Endothelial cell of umbilical vein (primary cell): ENCODE measurements around the gene RTCA. TPM values are rescaled to one million over a fixed set of nuclear protein-coding genes. Genes with fewer than 3 reads are reported as not detected.

Experiments used
- BruUV-seq: library from RNA; stranded (reverse); fragments of 400-500 nt; replicated peaks from 2 replicates; lab custom pipeline; 2021; lab: Mats Ljungman, UMichigan
- CTCF ChIA-PET: fragments of 300-600, 350-600 bp; sonication (Branson Sonifier 250); formaldehyde crosslinking; loops from one replicate; lab custom pipeline; 2021; ENCODE audit warnings: antibody characterized with exemption, inconsistent platforms; lab: Charles Lee
- POLR2A ChIA-PET: fragments of 300-600, 350-600 bp; sonication (Branson Sonifier 250); formaldehyde crosslinking; loops from one replicate; lab custom pipeline; 2021; ENCODE audit warnings: antibody characterized with exemption, inconsistent platforms; lab: Charles Lee
- DNase-seq: peaks from one replicate; pipeline ENCODE4 v3.0.0-alpha.2; 2011; ENCODE audit warnings: low read depth, low spot score
- FAIRE-seq: peaks from 2 replicates; lab custom pipeline; 2011; peaks lifted over from hg19 to GRCh38; lab: Jason Lieb, UNC
- H2AFZ ChIP-seq: 2 replicates; pipeline ENCODE4 v1.6.0; 2012; ENCODE audit warnings: low read depth, low read length, control low read depth, inconsistent platforms
- H3K27ac ChIP-seq: 2 replicates; pipeline ENCODE4 v1.5.1; 2011; ENCODE audit warnings: low read depth, mild to moderate bottlenecking, control low read depth, low read length, moderate library complexity; ENCODE audit not compliant: insufficient read depth
- H3K27me3 ChIP-seq, 2 experiments: 2 replicates each; pipeline versions ENCODE4 v1.6.0 to v1.6.1; 2011; ENCODE audit warnings: low read length in 2 of 2, mixed read lengths in 1 of 2; ENCODE audit not compliant: control insufficient read depth in 2 of 2, insufficient read depth in 2 of 2
- H3K36me3 ChIP-seq, 2 experiments: 2 replicates in 1 of 2; 3 replicates in 1 of 2; pipeline ENCODE4 v1.5.1; 2011; ENCODE audit warnings: low read length in 2 of 2, mild to moderate bottlenecking in 1 of 2, moderate library complexity in 1 of 2; ENCODE audit not compliant: control insufficient read depth in 2 of 2, insufficient read depth in 2 of 2; ENCODE audit errors: extremely low read depth in 1 of 2
- H3K4me1 ChIP-seq: 3 replicates; pipeline ENCODE4 v1.5.1; 2011; ENCODE audit warnings: mild to moderate bottlenecking, low read length; ENCODE audit not compliant: control insufficient read depth, insufficient read depth; ENCODE audit errors: extremely low read depth
- H3K4me2 ChIP-seq: 2 replicates; pipeline ENCODE4 v1.6.1; 2011; ENCODE audit warnings: low read length, control low read depth, mixed read lengths; ENCODE audit not compliant: insufficient read depth
- H3K4me3 ChIP-seq, 3 experiments: fragments of 200-600 bp in 1 of 3; sonication (generic), shearing (Covaris generic) in 1 of 3; replicated peaks in 1 of 3; 2 replicates each; pipeline ENCODE4 v1.5.1; 2011 to 2016; ENCODE audit warnings: control low read depth in 3 of 3, low read length in 3 of 3, mild to moderate bottlenecking in 2 of 3, inconsistent platforms in 1 of 3, low read depth in 1 of 3, moderate library complexity in 1 of 3; ENCODE audit not compliant: insufficient read depth in 1 of 3
- H3K79me2 ChIP-seq: 2 replicates; pipeline ENCODE4 v1.6.0; 2012; ENCODE audit warnings: low read length, inconsistent platforms; ENCODE audit not compliant: control insufficient read depth, insufficient read depth
- H3K9ac ChIP-seq: replicated peaks from 2 replicates; pipeline ENCODE3; 2011; ENCODE audit warnings: low read length, control low read depth; ENCODE audit not compliant: insufficient read depth; ENCODE audit errors: extremely low read depth
- H3K9me1 ChIP-seq: replicated peaks from 3 replicates; pipeline ENCODE4 v1.6.0; 2011; ENCODE audit warnings: mild to moderate bottlenecking, low read length; ENCODE audit not compliant: control insufficient read depth, insufficient read depth; ENCODE audit errors: extremely low read depth
- H3K9me3 ChIP-seq: replicated peaks from 2 replicates; pipeline ENCODE4 v1.5.1; 2012; ENCODE audit warnings: low read length, inconsistent platforms; ENCODE audit not compliant: control insufficient read depth, insufficient read depth
- H4K20me1 ChIP-seq: replicated peaks from 2 replicates; pipeline ENCODE3; 2011; ENCODE audit warnings: mild to moderate bottlenecking, low read length; ENCODE audit not compliant: control insufficient read depth, insufficient read depth; ENCODE audit errors: extremely low read depth
- EZH2 ChIP-seq: IDR thresholded peaks from 2 replicates; pipeline ENCODE4 v1.6.1; 2012; ENCODE audit warnings: borderline replicate concordance, low read depth, mild to moderate bottlenecking, moderate library complexity, low read length, inconsistent platforms; ENCODE audit not compliant: severe bottlenecking
- FOS ChIP-seq: IDR thresholded peaks from 2 replicates; pipeline ENCODE4 v1.6.1; 2011; ENCODE audit warnings: mild to moderate bottlenecking, low read length, moderate library complexity, borderline replicate concordance; ENCODE audit not compliant: insufficient read depth
- GATA2 ChIP-seq: IDR thresholded peaks from 2 replicates; pipeline ENCODE4 v1.7.0; 2011; ENCODE audit warnings: low read depth, mild to moderate bottlenecking, moderate library complexity, mixed read lengths, low read length; ENCODE audit not compliant: insufficient read length, insufficient read depth
- JUN ChIP-seq: IDR thresholded peaks from 2 replicates; pipeline ENCODE4 v1.6.1; 2011; ENCODE audit warnings: borderline replicate concordance, low read depth; ENCODE audit not compliant: insufficient read length, insufficient read depth
- MAX ChIP-seq: IDR thresholded peaks from 2 replicates; pipeline ENCODE4 v1.6.1; 2011; ENCODE audit not compliant: insufficient read depth, insufficient read length
- MYC ChIP-seq: IDR thresholded peaks from one replicate; pipeline ENCODE4 v1.6.1; 2011; ENCODE audit warnings: mild to moderate bottlenecking, low read depth, low read length
- POLR2A ChIP-seq: IDR thresholded peaks from 2 replicates; pipeline ENCODE4 v1.6.1; 2012; ENCODE audit warnings: low read depth, mild to moderate bottlenecking, control low read depth, low read length
- POLR2AphosphoS5 ChIP-seq: IDR thresholded peaks from 2 replicates; pipeline ENCODE4 v1.6.1; 2012; ENCODE audit warnings: low read depth, mild to moderate bottlenecking, control low read depth, low read length, moderate library complexity; ENCODE audit not compliant: insufficient read depth
- dilution Hi-C: fragments of 300-500 bp; cut with MboI; formaldehyde crosslinking; loops from one replicate; pipeline ENCODE4 v1.15.0; 2019; ENCODE audit warnings: low sequenced_read_pairs; ENCODE audit not compliant: extremely low pct_ligation_motif_present
- intact Hi-C: fragments of 100-400 bp; cut with micrococcal nuclease; formaldehyde crosslinking; loops from one replicate; pipeline ENCODE4 v1.10.0; 2022
- polyA plus RNA-seq, 4 experiments: library from polyadenylated mRNA; depleted of rRNA in 3 of 4; stranded (reverse) in 3 of 4; unstranded in 1 of 4; fragments of >200 nt; gene quantifications; 2 replicates each; pipeline versions ENCODE4 v1.2.1 to v1.2.3, GENCODE V29; 2011 to 2012; ENCODE audit warnings: missing spikeins in 1 of 4
- total RNA-seq: library from RNA; stranded (reverse); gene quantifications from 2 replicates; pipeline ENCODE4 v1.2.3, GENCODE V29; 2021
- TF ChIP-seq, protein P1 (sequence below), 2 donors: IDR thresholded peaks; 1 replicate in 1 of 2; 2 replicates in 1 of 2; pipeline ENCODE4 v1.5.1; 2011; ENCODE audit warnings: low read length in 2 of 2, mild to moderate bottlenecking in 2 of 2, moderate library complexity in 2 of 2, control low read depth in 1 of 2, inconsistent platforms in 1 of 2, low read depth in 1 of 2; ENCODE audit not compliant: insufficient read depth in 1 of 2; ENCODE audit errors: extremely low read depth in 1 of 2

The RTCA gene
- total and polyA plus RNA-seq, 2 donors (not counting 3 experiments of a cell fraction or from before 2014, with no cell fraction given), result 20.3 to 46.6 TPM

GRCh38 chr1:100246738-100247137 lies 19.3 kb upstream of the RTCA start:
- Histone ChIP-seq H3K9ac (no peak overlapping the region), H3K27ac (no peak overlapping the region), H3K4me2 (no peak overlapping the region), H3K9me1 (no peaks in the 10 kb centered on the region), H3K79me2 (peaks cover 11% of the 10 kb centered on the region), H4K20me1 (no peaks in the 10 kb centered on the region), H3K4me3 (no peak overlapping the region), H3K36me3 (no peaks in the 10 kb centered on the region), H3K27me3 (no peaks in the 10 kb centered on the region), H3K9me3 (no peaks in the 10 kb centered on the region), H2AFZ (no peak overlapping the region), H3K4me1 (peaks cover 10% of the 10 kb centered on the region)
- DNase-seq (no peak), FAIRE-seq (no peak)
- ChIA-PET CTCF (no interaction called here), POLR2A (no interaction called here)
- no peak for TF ChIP-seq POLR2A
- no TSS peak for BruUV-seq
- intact Hi-C loops (no loop called here), dilution Hi-C loops (no loop called here)

- Histone ChIP-seq H3K79me2 (peaks cover 11% of the 10 kb centered on the region), H3K27me3 (peaks cover 0 to 6% of the 10 kb centered on the region in 2 experiments), H3K4me3 (peak overlapping the region; percentile 20 to 63 (median 63)), H3K9ac (peak overlapping the region; percentile 78), H2AFZ (peak overlapping the region; percentile 55), H3K9me1 (no peaks in the 10 kb centered on the region), H3K9me3 (no peaks in the 10 kb centered on the region), H3K4me2 (peak overlapping the region; percentile 73), H3K4me1 (peaks cover 10% of the 10 kb centered on the region), H3K36me3 (no peaks in the 10 kb centered on the region), H3K27ac (peak overlapping the region; percentile 26), H4K20me1 (no peaks in the 10 kb centered on the region)
- intact Hi-C loops, result loop anchor here (1.0 kb wide), 2 partner anchors 17 to 116 kb away; partner anchors contain the start of genes RTCA and TRMT13
- ChIA-PET CTCF (interaction anchor here (0.9 to 1.6 kb wide), 4 partner anchors 15 to 620 kb away, joined by 3 to 5 read pairs (median 3); partner anchors contain the start of gene RTCA), POLR2A (interaction anchor here (0.6 to 1.0 kb wide), 3 partner anchors 10 to 105 kb away, joined by 3 to 7 read pairs (median 3); no protein-coding TSS in a partner anchor)
- FAIRE-seq (no peak), DNase-seq (no peak)
- dilution Hi-C loops, result no loop called here
- no TSS peak for BruUV-seq
- TF ChIP-seq JUN (no peak), FOS (no peak), POLR2A (no peak), MAX (no peak), POLR2AphosphoS5 (no peak), MYC (no peak), EZH2 (no peak), GATA2 (no peak)
- TF ChIP-seq, protein P1, sequence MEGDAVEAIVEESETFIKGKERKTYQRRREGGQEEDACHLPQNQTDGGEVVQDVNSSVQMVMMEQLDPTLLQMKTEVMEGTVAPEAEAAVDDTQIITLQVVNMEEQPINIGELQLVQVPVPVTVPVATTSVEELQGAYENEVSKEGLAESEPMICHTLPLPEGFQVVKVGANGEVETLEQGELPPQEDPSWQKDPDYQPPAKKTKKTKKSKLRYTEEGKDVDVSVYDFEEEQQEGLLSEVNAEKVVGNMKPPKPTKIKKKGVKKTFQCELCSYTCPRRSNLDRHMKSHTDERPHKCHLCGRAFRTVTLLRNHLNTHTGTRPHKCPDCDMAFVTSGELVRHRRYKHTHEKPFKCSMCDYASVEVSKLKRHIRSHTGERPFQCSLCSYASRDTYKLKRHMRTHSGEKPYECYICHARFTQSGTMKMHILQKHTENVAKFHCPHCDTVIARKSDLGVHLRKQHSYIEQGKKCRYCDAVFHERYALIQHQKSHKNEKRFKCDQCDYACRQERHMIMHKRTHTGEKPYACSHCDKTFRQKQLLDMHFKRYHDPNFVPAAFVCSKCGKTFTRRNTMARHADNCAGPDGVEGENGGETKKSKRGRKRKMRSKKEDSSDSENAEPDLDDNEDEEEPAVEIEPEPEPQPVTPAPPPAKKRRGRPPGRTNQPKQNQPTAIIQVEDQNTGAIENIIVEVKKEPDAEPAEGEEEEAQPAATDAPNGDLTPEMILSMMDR (IDR thresholded peaks at IDR 0.05; ENCODE audit: extremely low read depth in 1 of 2, insufficient read depth in 1 of 2, low read depth in 1 of 2, low read length in 2 of 2), result no peak
These were observed 16.9 kb upstream of the RTCA start for GRCh38 chr1:100249155-100249536.
